Measurements from ENCODE around the gene ZNF564.

- no peak for TF ChIP-seq CTCF (IDR thresholded peaks at IDR 0.05)
- TF ChIP-seq POLR2A (IDR thresholded peaks at IDR 0.05), result no peak
- TF ChIP-seq EP300 (IDR thresholded peaks at IDR 0.05), result no peak
Measured at GRCh38 chr19:12496480-12496879, 54.8 kb downstream of the ZNF564 start.

Measured in stomach (tissue), 4 donors.